OCI-LY3 (cell line): ENCODE measurements around the gene SPRYD7.

ENCODE experiments used
- H2AFZ ChIP-seq: fragments of 200-600, 300-600 bp; shearing (Covaris generic); 2 replicates; pipeline ENCODE4 v1.6.0; 2014; ENCODE audit warnings: antibody characterized with exemption, low read depth, low read length
- H3K27ac ChIP-seq: fragments of 200-600, 300-600 bp; sonication (generic); 2 replicates; pipeline ENCODE4 v1.5.1; 2014; ENCODE audit warnings: mild to moderate bottlenecking, low read length, moderate library complexity, mixed read lengths
- H3K27me3 ChIP-seq: fragments of 200-600, 300-600 bp; sonication (generic); 2 replicates; pipeline ENCODE4 v1.6.1; 2014; ENCODE audit warnings: low read depth, low read length, mixed read lengths
- H3K36me3 ChIP-seq: fragments of 200-600, 300-600 bp; sonication (generic); replicated peaks from 2 replicates; pipeline ENCODE3; 2014; ENCODE audit warnings: low read depth, low read length, mixed read lengths
- H3K4me1 ChIP-seq: fragments of 300-600, 200-600 bp; sonication (generic); 2 replicates; pipeline ENCODE4 v1.6.1; 2014; ENCODE audit warnings: low read length, mixed read lengths
- H3K4me2 ChIP-seq: fragments of 200-600, 300-600 bp; sonication (generic); 2 replicates; pipeline ENCODE4 v1.6.1; 2014; ENCODE audit warnings: low read length, mixed read lengths
- H3K4me3 ChIP-seq: fragments of 300-600, 200-600 bp; sonication (generic); 2 replicates; pipeline ENCODE4 v1.5.1; 2014; ENCODE audit warnings: antibody characterized with exemption, mild to moderate bottlenecking, low read length, moderate library complexity
- H3K79me2 ChIP-seq: fragments of 300-600, 200-600 bp; shearing (Covaris generic); 2 replicates; pipeline ENCODE4 v1.6.1; 2014; ENCODE audit warnings: mild to moderate bottlenecking, low read length, mixed read lengths
- H3K9ac ChIP-seq: fragments of 300-600, 200-600 bp; shearing (Covaris generic); 2 replicates; pipeline ENCODE4 v1.6.0; 2014; ENCODE audit warnings: mild to moderate bottlenecking, low read length, moderate library complexity
- H3K9me3 ChIP-seq: fragments of 200-600, 300-600 bp; shearing (Covaris generic); 2 replicates; pipeline ENCODE4 v1.6.1; 2014; ENCODE audit warnings: low read length, mixed read lengths; ENCODE audit not compliant: insufficient read depth
- H4K20me1 ChIP-seq: fragments of 200-600, 300-600 bp; sonication (generic); 2 replicates; pipeline ENCODE4 v1.6.1; 2016; ENCODE audit warnings: low read length, mixed read lengths; ENCODE audit not compliant: insufficient read depth
- EZH2phosphoT487 ChIP-seq: fragments of 200-600 bp; shearing (Covaris generic); IDR thresholded peaks from 2 replicates; pipeline ENCODE4 v1.6.1; 2018; ENCODE audit warnings: antibody characterized with exemption, mixed run types, low read depth
- TF ChIP-seq, protein P1 (sequence below): fragments of 200-600, 300-600 bp; sonication (generic); IDR thresholded peaks from 2 replicates; pipeline ENCODE4 v1.5.1; 2014; ENCODE audit warnings: antibody characterized with exemption, low read length, low read depth

Gene SPRYD7

GRCh38 chr13:49904729-49905456 lies 31.2 kb downstream of the SPRYD7 start:
- Histone ChIP-seq H3K4me1 (no peaks in the 10 kb centered on the region), H4K20me1 (no peaks in the 10 kb centered on the region), H2AFZ (no peak overlapping the region), H3K9me3 (no peaks in the 10 kb centered on the region), H3K27ac (no peak overlapping the region), H3K36me3 (no peaks in the 10 kb centered on the region), H3K9ac (no peak overlapping the region), H3K79me2 (no peaks in the 10 kb centered on the region), H3K4me3 (no peak overlapping the region), H3K27me3 (no peaks in the 10 kb centered on the region), H3K4me2 (no peak overlapping the region)
- no peak for TF ChIP-seq EZH2phosphoT487
- TF ChIP-seq, protein P1, sequence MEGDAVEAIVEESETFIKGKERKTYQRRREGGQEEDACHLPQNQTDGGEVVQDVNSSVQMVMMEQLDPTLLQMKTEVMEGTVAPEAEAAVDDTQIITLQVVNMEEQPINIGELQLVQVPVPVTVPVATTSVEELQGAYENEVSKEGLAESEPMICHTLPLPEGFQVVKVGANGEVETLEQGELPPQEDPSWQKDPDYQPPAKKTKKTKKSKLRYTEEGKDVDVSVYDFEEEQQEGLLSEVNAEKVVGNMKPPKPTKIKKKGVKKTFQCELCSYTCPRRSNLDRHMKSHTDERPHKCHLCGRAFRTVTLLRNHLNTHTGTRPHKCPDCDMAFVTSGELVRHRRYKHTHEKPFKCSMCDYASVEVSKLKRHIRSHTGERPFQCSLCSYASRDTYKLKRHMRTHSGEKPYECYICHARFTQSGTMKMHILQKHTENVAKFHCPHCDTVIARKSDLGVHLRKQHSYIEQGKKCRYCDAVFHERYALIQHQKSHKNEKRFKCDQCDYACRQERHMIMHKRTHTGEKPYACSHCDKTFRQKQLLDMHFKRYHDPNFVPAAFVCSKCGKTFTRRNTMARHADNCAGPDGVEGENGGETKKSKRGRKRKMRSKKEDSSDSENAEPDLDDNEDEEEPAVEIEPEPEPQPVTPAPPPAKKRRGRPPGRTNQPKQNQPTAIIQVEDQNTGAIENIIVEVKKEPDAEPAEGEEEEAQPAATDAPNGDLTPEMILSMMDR = no peak

DNA sequence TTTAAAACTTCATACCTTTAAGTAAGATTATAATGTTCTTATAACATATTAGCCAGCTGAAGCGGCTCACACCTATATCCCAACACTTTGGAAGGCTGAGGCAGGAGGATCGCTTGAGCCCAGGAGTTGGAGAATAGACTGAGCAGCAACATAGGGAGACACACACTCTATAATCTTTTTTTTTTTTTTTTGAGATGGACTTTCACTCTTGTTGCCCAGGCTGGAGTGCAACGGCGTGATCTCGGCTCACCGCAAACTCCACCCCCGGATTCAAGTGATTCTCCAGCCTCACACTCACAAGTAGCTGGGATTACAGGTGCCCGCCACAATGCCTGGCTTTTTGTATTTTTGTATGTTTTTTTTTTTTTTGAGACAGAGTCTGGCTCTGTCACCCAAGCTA lies 37.3 kb downstream of the SPRYD7 start:
- no peak overlapping the region for H3K27ac ChIP-seq
- no peak overlapping the region for H3K9ac ChIP-seq
- no peaks in the 10 kb centered on the region for H3K79me2 ChIP-seq
- no peaks in the 10 kb centered on the region for H3K9me3 ChIP-seq
- TF ChIP-seq EZH2phosphoT487 = no peak
- TF ChIP-seq, protein P1 = no peak
- H3K4me3 ChIP-seq = no peak overlapping the region
- H3K27me3 ChIP-seq = no peaks in the 10 kb centered on the region
- H4K20me1 ChIP-seq = no peaks in the 10 kb centered on the region
- no peaks in the 10 kb centered on the region for H3K4me1 ChIP-seq
- no peak overlapping the region for H2AFZ ChIP-seq
- no peak overlapping the region for H3K4me2 ChIP-seq
- no peaks in the 10 kb centered on the region for H3K36me3 ChIP-seq

DNA sequence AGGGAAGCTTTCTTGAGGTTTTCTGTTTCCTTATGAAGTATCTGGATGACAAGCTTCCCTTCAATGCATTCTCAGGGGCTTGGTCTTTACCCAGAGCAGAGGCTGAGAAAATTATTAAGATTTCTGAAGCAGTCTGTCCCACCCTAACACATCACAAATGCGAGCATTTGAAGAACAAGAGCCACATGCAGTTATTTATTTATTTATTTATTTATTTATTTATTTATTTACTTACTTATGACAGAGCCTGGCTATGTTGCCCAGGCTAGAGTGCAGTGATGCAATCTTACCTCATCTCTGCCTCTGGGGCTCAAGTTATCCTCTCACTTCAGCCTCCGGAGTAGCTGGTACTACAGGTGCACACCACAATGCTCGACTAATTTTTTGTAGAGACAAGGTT lies 38.4 kb downstream of the SPRYD7 start:
- no peak overlapping the region for H3K4me2 ChIP-seq
- no peaks in the 10 kb centered on the region for H3K9me3 ChIP-seq
- no peak overlapping the region for H3K4me3 ChIP-seq
- H2AFZ ChIP-seq = no peak overlapping the region
- H3K36me3 ChIP-seq = no peaks in the 10 kb centered on the region
- H3K9ac ChIP-seq = no peak overlapping the region
- no peaks in the 10 kb centered on the region for H3K79me2 ChIP-seq
- H3K27ac ChIP-seq = no peak overlapping the region
- H3K27me3 ChIP-seq = no peaks in the 10 kb centered on the region
- TF ChIP-seq, protein P1 = no peak
- TF ChIP-seq EZH2phosphoT487 = no peak
- H4K20me1 ChIP-seq = no peaks in the 10 kb centered on the region
- no peaks in the 10 kb centered on the region for H3K4me1 ChIP-seq

GRCh38 chr13:49895826-49896225 lies 40.3 kb downstream of the SPRYD7 start:
- no peaks in the 10 kb centered on the region for H3K9me3 ChIP-seq
- H4K20me1 ChIP-seq = no peaks in the 10 kb centered on the region
- H3K4me2 ChIP-seq = no peak overlapping the region
- no peak overlapping the region for H3K9ac ChIP-seq
- no peak overlapping the region for H3K4me3 ChIP-seq
- no peak overlapping the region for H2AFZ ChIP-seq
- no peaks in the 10 kb centered on the region for H3K27me3 ChIP-seq
- TF ChIP-seq, protein P1 = no peak
- TF ChIP-seq EZH2phosphoT487 = no peak
- H3K79me2 ChIP-seq = no peaks in the 10 kb centered on the region
- no peak overlapping the region for H3K27ac ChIP-seq
- peaks cover 5% of the 10 kb centered on the region; the same call in 1 of the 2 replicates for H3K4me1 ChIP-seq
- no peaks in the 10 kb centered on the region for H3K36me3 ChIP-seq
